GM19324 (cell line): Measurements from ENCODE around the gene BRIP1.
"Not testable (repeated sequence)": the region's sequence is repeated elsewhere in the genome, so short reads cannot be mapped to it uniquely, and the experiment has no call there.

ENCODE experiments used
- ATAC-seq: cut with Tn5 transposase; IDR thresholded peaks from one replicate; pipeline ENCODE4 v1.9.1; 2021; ENCODE audit warnings: mild to moderate bottlenecking, moderate library complexity; ENCODE audit not compliant: unreplicated experiment, low FRiP score

The BRIP1 gene

DNA sequence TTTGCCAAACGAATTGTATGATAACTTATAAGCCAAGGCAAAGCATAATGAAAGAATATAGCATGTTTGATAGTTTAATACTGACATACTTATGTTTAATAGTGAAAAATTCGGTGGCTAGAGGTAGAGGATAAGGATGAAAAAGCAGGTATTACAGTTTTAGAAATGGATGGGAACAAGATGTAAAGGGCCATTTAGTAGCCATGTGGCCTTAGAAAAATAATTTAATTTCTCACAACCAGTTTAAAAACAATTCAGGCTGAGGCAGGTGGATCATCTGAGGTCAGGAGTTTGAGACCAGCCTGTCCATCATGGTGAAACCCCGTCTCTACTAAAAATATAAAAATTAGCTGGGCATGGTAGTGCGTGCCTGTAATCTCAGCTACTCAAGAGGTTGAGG, 152.8 kb downstream of the BRIP1 start:
- ATAC-seq = no peak

DNA sequence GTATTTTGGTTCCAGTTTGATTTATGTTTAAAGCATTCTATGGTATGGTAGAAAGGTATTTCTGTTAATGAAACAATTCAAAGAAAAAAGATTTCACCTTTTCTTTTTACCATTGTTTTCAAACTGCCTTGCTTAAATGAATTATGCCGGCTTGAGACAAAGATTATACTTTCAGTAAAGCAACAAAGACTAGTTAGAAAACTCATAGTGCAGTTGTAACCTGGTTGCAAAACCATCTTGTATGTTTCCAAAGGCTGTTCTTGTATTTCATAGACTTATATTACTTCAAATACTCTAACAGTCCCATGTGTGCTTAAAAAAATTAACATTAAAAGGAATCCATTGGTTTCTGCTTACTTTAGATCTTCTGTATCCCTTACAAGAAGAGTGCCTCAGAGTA, 153.8 kb downstream of the BRIP1 start:
- no peak for ATAC-seq

DNA sequence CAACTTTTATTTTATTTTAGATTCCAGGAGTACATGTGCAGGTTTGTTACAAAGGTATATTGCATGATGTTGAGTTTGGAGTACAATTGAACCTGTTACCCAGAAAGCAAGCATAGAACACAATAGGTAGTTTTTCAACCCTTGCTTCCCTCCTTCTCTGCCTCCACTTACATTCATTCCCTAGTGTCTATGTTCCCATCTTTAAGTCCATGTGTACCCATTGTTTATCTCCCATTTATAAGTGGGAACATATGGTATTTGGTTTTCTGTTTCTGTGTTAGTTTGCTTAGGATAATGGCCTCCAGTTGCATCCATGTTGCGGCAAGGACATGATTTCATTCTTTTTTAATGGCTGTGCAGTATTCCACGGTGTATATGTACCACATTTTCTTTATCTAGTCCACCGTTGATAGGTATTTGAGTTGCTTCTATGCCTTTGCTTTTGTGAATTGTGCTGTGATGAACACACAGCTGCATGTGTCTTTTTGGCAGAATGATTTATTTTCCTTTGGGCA, 158.3 kb downstream of the BRIP1 start:
- no peak for ATAC-seq

GRCh38 chr17:61702450-61702849, 160.9 kb downstream of the BRIP1 start:
- no peak for ATAC-seq

DNA sequence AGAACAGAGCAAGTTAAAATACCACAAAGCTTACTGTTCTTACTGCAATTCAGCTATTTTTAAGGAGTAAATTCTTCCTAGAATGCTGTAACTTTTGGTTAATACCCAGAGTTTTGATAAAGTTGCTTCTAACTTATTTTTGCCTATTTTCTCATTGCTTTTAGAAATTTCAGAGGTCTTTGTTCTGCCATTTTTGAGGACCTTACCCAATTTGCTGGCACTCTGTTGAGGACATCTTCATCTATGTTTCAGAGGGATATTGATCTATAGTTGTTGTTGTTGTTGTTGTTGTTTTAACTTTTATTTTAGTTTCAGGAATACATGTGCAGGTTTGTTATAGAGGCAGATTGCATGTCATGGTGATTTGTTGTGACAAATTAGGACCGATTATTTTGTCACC, 161.3 kb downstream of the BRIP1 start:
- ATAC-seq = no peak

GRCh38 chr17:61701334-61701733, 162.0 kb downstream of the BRIP1 start:
- ATAC-seq = no peak

DNA sequence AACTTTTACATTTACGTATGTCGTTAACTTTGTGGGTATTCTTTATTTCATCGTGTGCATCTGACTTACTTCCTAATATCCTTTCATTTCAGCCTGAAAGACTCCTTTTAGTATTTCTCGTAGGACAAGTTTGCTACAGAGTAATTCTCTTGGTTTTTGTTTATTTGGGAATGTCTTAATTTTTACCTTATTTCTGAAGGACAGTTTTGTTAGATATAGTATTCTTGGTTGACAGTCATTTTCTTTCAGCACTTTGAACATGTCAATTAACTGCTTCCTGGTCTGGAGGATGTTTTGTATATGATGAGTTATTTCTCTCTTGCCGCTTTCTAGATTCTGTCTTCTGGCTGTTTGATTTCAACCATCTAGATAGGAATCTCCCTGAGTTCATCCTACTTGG, 163.1 kb downstream of the BRIP1 start:
- no peak for ATAC-seq

- ATAC-seq = no peak
Measured at GRCh38 chr17:61699694-61700093, 163.6 kb downstream of the BRIP1 start.

DNA sequence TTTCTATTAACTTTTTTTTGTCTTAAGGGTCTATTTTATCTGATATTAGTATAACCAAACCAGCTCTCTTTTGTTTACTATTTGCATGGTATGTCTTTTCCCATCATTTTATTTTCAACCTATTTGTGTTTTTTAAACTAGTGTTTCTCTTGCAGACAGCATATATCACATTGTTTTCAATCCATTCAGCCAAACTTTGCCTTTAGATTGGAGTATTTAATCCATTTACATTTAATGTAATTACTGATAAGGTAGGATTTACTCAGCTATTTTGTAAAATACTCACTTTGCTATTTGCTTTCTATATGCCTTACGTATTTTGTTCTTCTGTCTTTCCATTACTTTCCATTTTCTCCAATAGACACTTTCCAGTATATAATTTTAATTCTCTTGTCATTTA, 164.3 kb downstream of the BRIP1 start:
- no peak for ATAC-seq

GRCh38 chr17:61698244-61698643, 165.1 kb downstream of the BRIP1 start:
- no peak for ATAC-seq

- no peak for ATAC-seq
Measured at GRCh38 chr17:61695779-61696337, 167.5 kb downstream of the BRIP1 start.

GRCh38 chr17:61694095-61694494, 169.2 kb downstream of the BRIP1 start:
- no peak for ATAC-seq

DNA sequence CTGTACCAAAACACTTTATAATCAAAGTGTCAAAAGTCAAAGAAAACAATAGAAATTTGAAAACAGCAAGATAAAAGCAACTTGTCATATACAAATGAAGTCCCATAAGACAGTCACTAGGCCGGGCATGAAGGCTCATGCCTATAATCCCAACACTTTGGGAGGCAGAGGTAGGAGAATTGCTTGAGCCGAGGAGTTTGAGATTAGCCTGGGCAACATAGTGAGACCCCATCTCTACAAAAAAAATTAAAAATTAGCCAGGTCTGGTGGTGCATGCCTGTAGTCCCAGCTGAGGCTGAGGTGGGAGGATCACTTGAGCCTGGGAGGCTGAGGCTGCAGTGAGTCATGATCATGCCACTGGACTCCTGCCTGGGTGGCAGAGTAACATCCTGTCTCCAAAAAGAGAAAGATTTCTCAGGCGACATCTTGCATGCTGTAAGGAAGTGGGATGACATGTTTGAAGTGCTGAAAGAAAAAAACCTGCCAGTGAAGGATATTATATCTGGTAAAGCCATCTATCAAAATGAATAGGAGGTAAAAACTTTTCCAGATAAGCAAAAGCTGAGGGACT, 173.6 kb downstream of the BRIP1 start:
- ATAC-seq = no peak

DNA sequence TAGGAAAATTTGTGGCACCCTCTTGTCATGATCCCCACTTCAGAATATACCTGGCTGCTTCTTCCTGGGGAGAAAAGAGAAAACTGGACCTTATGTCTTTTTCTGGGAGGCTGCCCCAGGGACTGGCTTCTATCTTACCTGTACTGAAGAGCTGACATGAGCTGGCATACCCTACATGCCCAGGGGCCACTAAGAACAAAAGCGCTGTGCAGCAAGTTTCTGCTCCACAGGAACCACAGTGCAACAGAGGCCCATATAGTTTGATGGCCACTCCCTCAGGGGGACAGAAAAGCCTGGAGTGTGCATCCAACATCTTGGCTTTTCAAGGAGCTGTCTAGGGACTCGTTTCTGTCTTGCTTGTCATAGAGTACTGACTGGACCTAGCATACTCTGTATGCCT, 175.6 kb downstream of the BRIP1 start:
- no peak for ATAC-seq

DNA sequence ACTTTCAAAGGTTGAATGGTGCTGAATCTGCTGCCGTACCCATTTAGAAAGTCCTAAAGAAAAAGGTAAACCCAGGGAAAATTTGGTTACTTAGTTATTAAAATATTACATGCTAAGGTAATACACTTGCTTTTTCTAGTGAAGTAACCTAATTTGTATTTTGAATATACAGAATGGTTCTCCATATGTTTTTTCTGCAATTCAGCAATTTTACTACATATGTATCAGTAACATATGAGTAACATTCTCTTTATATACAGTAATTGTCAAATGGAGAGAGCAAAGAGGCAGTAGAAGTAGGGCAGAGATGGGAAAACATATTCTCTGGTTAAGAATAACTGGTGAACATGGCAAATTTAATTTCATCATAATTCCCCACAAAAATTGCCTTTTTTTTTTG, 177.2 kb downstream of the BRIP1 start:
- no peak for ATAC-seq

DNA sequence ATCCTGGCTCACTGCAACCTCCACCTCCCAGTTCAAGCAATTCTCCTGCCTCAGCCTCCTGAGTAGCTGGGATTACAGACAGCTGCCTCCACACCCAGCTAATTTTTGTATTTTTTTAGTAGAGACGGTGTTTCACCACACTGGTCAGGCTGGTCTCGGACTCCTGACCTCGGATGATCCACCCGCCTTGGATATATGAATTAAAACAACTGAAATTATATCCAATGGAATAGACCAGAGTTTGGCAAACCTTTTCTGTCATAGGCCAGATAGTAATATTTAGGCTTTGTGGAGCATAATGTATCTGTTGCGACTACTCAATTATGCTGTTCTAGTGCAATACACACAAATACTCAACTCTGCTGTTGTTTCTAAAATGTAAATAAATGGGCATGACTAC, 178.5 kb downstream of the BRIP1 start:
- no peak for ATAC-seq

DNA sequence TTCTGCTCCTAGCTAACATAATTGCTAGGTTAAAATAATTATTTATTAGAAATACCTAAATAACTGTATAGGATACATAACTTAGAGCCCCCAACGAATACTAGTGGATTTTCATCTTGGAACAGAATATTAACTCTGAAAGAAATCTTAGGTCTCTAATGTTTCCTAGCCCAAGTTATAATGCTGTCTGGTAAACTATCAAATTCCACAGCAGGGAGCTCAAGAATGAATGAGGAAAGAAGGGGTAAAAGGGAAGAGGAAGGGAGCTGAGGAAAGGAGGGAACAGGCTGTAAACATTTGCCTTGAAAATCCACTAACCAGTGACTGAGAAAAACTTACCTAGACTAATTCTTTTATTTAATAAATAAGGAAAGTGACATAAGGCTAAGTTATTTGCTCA, 179.2 kb downstream of the BRIP1 start:
- ATAC-seq = no peak

GRCh38 chr17:61683466-61683865, 179.9 kb downstream of the BRIP1 start:
- ATAC-seq = no peak

DNA sequence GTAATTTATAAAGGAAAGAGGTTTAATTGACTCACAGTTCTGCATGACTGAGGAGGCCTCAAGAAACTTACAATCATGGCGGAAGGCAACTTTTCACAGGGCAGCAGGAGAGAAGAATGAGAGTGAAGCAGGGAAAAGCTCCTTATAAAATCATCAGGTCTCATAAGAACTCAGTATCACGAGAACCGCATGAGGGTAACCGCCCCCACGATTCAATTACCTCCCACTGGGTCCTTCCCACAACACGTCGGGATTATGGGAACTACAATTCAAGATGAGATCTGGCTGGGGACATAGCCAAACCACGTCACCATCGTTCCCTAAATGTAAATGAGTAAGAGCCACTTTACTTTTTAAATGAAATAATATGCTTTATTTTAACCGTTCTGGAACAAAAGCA, 182.4 kb downstream of the BRIP1 start:
- no peak for ATAC-seq

GRCh38 chr17:61678339-61678738, 185.0 kb downstream of the BRIP1 start:
- ATAC-seq = no peak

DNA sequence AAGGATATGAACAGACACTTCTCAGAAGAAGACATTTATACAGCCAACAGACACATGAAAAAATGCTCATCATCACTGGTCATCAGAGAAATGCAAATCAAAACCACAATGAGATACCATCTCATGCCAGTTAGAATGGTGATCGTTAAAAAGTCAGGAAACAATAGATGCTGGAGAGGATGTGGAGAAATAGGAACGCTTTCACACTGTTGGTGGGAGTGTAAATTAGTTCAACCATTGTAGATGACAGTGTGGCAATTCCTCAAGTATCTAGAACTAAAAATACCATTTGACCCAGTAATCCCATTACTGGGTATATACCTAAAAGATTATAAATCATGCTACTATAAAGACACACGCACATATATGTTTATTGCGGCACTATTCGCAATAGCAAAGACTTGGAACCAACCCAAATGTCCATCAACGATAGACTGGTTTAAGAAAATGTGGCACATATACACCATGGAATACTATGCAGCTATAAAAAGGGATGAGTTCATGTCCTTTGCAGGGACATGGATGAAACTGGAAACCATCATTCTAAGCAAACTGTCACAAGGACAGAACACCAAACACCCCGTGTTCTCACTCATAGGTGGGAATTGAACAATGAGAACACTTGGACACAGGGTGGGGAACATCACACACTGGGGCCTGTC, 186.0 kb downstream of the BRIP1 start:
- not testable (repeated sequence) for ATAC-seq

- ATAC-seq = not testable (repeated sequence)
Measured at GRCh38 chr17:61676522-61676921, 186.8 kb downstream of the BRIP1 start.
